ENCODE measurements around the gene ERGIC1.

- TF ChIP-seq CTCF (IDR thresholded peaks at IDR 0.05) (no peak), POLR2A (IDR thresholded peaks at IDR 0.05) (no peak)
These were observed 25.1 kb downstream of the ERGIC1 start for GRCh38 chr5:172858990-172859811.

Data from prostate gland (tissue), 2 donors.